GM13977 (cell line): Measurements from ENCODE around the gene NKX6-2.

ENCODE experiments used
- DNase-seq: peaks from one replicate; pipeline ENCODE4 v3.0.0; 2012; ENCODE audit warnings: low spot score
- in situ Hi-C: fragments of 300-500 bp; cut with MboI; formaldehyde crosslinking; loops from one replicate; pipeline ENCODE4 v1.12.0; 2022; ENCODE audit warnings: low sequenced_read_pairs, low pct_unique_long_range_greater_than_20kb, mixed read lengths, inconsistent platforms; ENCODE audit not compliant: unreplicated experiment
- TF ChIP-seq, protein P1 (sequence below): IDR thresholded peaks from 2 replicates; pipeline ENCODE4 v1.5.1; 2012; ENCODE audit warnings: mild to moderate bottlenecking, control low read depth; ENCODE audit not compliant: insufficient read depth; ENCODE audit errors: extremely low read depth, missing control alignments

The NKX6-2 gene

DNA sequence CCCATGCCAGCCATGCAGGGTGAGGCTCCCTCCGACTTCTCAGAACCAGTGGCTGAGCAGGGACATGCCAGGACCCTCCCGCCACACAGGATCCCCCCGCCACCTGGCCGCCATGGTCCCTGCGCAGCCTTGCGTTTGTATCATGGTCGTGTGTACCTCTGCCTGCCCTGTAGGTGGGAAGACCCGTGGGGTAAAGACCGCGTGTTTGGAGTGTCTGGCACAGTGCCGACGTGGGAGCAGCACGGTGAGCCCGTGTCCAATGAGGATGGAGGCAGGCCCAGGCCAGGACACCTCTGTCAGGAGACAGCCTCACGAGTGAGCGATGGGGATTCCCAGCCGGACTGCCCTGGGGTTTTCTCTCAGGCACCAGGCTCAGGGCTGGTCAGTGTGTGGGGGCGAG lies 31.9 kb downstream of the NKX6-2 start:
- DNase-seq: no peak
- TF ChIP-seq, protein P1, sequence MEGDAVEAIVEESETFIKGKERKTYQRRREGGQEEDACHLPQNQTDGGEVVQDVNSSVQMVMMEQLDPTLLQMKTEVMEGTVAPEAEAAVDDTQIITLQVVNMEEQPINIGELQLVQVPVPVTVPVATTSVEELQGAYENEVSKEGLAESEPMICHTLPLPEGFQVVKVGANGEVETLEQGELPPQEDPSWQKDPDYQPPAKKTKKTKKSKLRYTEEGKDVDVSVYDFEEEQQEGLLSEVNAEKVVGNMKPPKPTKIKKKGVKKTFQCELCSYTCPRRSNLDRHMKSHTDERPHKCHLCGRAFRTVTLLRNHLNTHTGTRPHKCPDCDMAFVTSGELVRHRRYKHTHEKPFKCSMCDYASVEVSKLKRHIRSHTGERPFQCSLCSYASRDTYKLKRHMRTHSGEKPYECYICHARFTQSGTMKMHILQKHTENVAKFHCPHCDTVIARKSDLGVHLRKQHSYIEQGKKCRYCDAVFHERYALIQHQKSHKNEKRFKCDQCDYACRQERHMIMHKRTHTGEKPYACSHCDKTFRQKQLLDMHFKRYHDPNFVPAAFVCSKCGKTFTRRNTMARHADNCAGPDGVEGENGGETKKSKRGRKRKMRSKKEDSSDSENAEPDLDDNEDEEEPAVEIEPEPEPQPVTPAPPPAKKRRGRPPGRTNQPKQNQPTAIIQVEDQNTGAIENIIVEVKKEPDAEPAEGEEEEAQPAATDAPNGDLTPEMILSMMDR: no peak
- in situ Hi-C loops: no loop called here

DNA sequence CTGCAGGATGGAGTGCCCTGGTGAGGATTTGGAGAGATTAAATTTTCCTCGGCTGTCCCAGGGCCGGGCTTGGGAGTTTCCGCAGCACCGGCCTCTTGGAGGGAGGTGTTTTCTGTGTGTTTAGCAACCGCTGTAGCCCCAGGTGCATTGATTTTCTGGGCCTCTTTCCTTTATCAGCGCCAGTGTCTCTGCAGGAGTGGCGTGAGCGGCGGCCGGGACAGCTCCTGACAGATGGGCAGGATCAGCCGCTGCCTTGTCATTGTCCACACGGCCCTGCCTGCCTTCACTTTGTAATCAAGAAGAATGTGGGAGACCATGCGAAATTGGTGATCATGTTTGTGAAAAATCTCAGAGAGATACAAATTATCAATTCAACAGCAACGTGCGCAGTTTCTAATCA lies 32.4 kb downstream of the NKX6-2 start:
- DNase-seq: no peak
- in situ Hi-C loops: no loop called here
- TF ChIP-seq, protein P1: no peak

DNA sequence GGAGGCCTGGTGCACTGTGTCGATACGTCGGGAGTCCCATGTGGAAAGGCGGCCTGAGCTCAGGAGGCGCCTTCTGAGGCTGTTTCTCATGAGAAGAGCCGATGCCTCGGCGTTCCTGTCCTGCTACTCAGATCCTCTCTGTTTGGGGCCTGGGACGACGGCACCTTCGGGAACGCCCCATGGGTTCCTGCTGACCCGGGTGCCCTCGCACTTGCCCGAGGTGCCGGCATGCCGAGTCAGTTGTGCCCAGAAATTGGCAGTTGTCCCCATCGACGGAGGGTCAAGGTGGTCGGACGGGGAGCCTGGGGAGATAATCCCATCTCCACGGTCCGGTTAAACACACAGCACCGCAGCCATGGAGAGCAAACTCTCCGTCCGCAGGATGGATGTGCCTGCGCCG lies 33.0 kb downstream of the NKX6-2 start:
- in situ Hi-C loops: no loop called here
- no peak for DNase-seq
- TF ChIP-seq, protein P1: no peak

DNA sequence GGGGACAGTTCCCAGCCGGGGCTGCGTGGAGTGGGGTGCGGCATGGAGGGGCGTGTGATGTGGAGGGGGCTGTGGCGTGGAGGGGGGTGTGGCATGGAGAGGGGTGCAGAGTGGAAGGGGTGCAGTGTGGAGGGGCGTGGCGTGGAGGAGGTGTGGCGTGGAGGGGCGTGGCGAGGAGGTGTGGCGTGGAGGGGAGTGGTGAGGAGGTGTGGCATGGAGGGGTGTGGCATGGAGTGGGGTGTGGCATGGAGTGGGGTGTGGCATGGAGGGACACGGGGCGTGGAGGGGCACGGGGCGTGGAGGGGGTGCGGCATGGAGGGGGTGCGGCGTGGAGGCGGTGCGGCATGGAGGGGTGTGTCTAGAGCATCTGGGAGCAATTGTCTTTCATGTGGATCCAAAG lies 33.6 kb downstream of the NKX6-2 start:
- TF ChIP-seq, protein P1: no peak
- in situ Hi-C loops: no loop called here
- DNase-seq: no peak

DNA sequence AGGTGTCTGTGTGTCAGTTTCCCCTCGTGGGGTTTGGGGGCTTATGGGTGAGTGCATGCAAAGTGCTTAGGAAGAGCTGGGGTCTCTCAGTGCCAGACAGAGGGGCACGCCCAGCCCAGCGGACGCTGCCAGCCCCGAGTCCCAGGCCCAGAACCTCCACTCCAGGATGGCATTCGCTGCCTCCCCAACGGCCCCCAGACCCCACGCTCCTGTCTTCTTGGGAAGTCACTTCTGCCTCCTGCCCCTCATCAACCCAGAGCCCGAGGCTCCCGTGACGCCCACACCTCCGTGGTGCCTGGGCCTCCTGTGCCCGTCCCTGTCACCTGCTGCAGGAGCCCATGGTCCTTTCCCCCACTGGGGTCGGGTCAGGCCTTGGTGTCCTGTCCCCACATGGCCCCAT lies 35.0 kb downstream of the NKX6-2 start:
- TF ChIP-seq, protein P1: no peak
- in situ Hi-C loops: no loop called here
- no peak for DNase-seq

DNA sequence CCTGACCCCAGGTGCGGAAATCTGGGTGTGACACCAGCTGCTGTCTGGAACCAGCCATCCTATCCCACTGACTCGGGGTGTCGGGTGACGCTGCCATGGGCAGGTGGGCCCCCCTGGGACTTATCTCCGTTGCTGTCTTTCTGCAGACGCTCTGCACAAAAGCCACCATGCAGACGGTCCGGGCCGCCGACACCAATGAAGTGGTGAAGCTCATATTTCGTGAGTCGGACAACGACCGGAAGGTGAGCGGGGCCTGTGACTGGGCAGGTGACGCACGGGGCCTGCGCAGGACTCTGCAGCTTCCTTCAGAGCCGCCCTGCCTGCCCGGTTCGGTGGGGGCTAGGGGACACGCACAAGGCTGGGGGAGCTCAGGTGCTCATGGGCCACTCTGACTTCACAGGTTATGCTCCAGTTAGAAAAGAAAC lies 36.6 kb downstream of the NKX6-2 start:
- DNase-seq: no peak
- in situ Hi-C loops: no loop called here
- TF ChIP-seq, protein P1: no peak
